ENCODE data around the gene RPL18. TPM values are rescaled to one million over a fixed set of nuclear protein-coding genes. Genes with fewer than 3 reads are reported as not detected.
"Not testable (repeated sequence)": the region's sequence is repeated elsewhere in the genome, so short reads cannot be mapped to it uniquely, and the experiment has no call there.

The RPL18 gene
- total RNA-seq, 1 donor from 2014 or later, result 1,853 TPM

DNA sequence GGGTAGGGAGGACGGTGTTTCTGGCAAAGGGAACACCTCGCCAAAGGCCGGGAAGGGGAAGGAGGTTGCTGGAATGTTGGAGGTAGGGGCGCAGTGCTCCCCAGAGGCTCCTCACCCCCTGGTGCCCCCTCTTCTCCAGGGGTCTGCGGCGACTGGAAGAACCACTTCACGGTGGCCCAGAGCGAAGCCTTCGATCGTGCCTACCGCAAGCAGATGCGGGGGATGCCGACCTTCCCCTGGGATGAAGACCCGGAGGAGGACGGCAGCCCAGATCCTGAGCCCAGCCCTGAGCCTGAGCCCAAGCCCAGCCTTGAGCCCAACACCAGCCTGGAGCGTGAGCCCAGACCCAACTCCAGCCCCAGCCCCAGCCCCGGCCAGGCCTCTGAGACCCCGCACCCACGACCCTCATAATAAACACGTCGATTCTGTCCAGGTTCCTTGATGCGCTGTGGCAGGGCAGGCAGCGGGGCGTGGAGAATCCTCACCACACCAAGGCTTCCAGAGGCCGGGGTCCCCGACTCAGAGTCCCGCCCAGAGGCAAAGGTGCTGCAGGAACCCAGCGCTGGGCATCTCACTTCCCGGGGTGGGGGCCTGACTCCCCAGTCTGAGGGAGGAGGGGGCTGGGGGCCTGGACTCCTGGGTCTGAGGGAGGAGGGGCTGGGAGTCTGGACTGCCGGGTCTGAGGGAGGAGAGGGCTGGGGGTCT lies 19.8 kb downstream of the RPL18 start:
- H3K9me3 Mint-ChIP-seq, result no peaks in the 10 kb centered on the region
- H3K4me3 Mint-ChIP-seq (ENCODE audit: low read depth), result no peak overlapping the region
- H3K27me3 Mint-ChIP-seq (ENCODE audit: low read depth), result no peaks in the 10 kb centered on the region
- DNase-seq (ENCODE audit: low spot score), result no peak
- H3K36me3 Mint-ChIP-seq (ENCODE audit: low read depth), result no peaks in the 10 kb centered on the region
- H3K4me1 Mint-ChIP-seq (ENCODE audit: low read depth), result peaks cover 5% of the 10 kb centered on the region
- intact Hi-C loops (cut with micrococcal nuclease), result no loop called here
- no peak overlapping the region for H3K27ac Mint-ChIP-seq

GRCh38 chr19:48596679-48597465 lies 22.1 kb downstream of the RPL18 start:
- Mint-ChIP-seq H3K36me3 (ENCODE audit: low read depth) (no peaks in the 10 kb centered on the region), H3K9me3 (no peaks in the 10 kb centered on the region), H3K27ac (peak overlapping the region; percentile 75), H3K4me3 (ENCODE audit: low read depth) (peak overlapping the region; percentile 76), H3K27me3 (ENCODE audit: low read depth) (no peaks in the 10 kb centered on the region), H3K4me1 (ENCODE audit: low read depth) (peaks cover 8% of the 10 kb centered on the region)
- DNase-seq (ENCODE audit: low spot score), result peak; percentile 37
- intact Hi-C loops (cut with micrococcal nuclease), result no loop called here

DNA sequence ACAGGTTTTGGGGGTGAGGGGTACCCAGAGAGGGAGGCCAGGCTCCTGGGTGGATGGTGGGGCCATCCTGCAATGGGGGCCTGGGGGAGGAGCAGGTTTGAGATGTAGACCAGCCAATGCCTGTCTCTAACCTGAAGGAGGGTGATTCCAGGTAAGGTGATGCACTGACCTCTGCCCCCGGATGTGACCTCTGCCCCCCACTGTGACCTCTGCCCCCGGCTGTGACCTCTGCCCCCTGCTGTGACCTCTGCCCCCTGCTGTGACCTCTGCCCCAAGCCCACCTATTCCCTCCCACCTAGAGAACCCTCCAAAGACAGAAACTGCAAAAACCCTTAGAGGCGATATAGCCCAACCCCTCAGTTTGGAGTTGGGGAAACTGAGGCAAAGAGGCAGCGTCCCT lies 22.7 kb downstream of the RPL18 start:
- no peak for DNase-seq (ENCODE audit: low spot score)
- Mint-ChIP-seq H3K27ac (no peak overlapping the region), H3K36me3 (ENCODE audit: low read depth) (no peaks in the 10 kb centered on the region), H3K4me1 (ENCODE audit: low read depth) (peaks cover 9% of the 10 kb centered on the region), H3K9me3 (no peaks in the 10 kb centered on the region), H3K4me3 (ENCODE audit: low read depth) (peak overlapping the region; percentile 76), H3K27me3 (ENCODE audit: low read depth) (peaks cover 1% of the 10 kb centered on the region)
- intact Hi-C loops (cut with micrococcal nuclease), result no loop called here

DNA sequence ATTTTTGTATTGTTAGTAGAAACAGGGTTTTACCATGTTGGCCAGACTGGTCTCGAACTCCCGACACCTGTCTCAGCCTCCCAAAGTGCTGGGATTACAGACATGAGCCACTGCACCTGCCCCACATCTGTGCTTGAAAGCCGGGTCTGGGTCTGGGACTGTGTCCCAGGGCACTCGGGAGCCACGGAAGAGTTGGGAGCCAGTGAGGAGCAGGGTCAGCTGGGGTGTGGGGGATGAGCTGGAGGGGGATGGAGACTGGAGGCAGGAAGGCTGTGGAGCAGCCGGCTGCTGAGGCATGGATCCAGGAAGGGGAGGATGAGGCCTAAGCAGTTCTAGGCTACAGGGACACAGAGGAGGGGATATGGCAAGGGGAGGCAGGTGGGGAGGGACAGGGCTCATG lies 23.1 kb downstream of the RPL18 start:
- Mint-ChIP-seq H3K4me3 (ENCODE audit: low read depth) (peak overlapping the region; percentile 76), H3K36me3 (ENCODE audit: low read depth) (no peaks in the 10 kb centered on the region), H3K27me3 (ENCODE audit: low read depth) (peaks cover 1% of the 10 kb centered on the region), H3K9me3 (no peaks in the 10 kb centered on the region), H3K27ac (no peak overlapping the region), H3K4me1 (ENCODE audit: low read depth) (peaks cover 9% of the 10 kb centered on the region)
- DNase-seq (ENCODE audit: low spot score), result no peak
- intact Hi-C loops (cut with micrococcal nuclease), result no loop called here

DNA sequence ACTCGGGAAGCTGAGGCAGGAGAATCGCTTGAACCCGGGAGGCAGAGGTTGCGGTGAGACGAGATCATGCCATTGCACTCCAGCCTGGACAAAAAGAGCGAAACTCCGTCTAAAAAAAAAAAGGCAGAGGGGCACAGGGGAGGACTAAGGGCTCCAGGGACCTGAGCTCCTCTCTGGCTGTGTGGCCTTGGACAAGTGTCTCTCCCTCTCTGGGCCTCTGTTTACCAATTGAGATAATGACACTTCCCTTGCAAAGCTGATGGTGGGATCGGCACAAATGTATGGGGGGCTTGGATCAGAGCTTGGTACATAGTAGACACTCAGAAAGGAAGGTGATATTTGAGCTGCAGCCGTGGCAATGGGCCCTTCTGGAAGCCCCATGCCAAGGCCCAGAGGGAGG lies 23.8 kb downstream of the RPL18 start:
- intact Hi-C loops (cut with micrococcal nuclease), result no loop called here
- H3K4me1 Mint-ChIP-seq (ENCODE audit: low read depth), result peaks cover 9% of the 10 kb centered on the region
- H3K27me3 Mint-ChIP-seq (ENCODE audit: low read depth), result peaks cover 1% of the 10 kb centered on the region
- H3K27ac Mint-ChIP-seq, result peak overlapping the region; percentile 64
- peak overlapping the region; percentile 70 for H3K4me3 Mint-ChIP-seq (ENCODE audit: low read depth)
- H3K36me3 Mint-ChIP-seq (ENCODE audit: low read depth), result no peaks in the 10 kb centered on the region
- no peaks in the 10 kb centered on the region for H3K9me3 Mint-ChIP-seq
- no peak for DNase-seq (ENCODE audit: low spot score)

DNA sequence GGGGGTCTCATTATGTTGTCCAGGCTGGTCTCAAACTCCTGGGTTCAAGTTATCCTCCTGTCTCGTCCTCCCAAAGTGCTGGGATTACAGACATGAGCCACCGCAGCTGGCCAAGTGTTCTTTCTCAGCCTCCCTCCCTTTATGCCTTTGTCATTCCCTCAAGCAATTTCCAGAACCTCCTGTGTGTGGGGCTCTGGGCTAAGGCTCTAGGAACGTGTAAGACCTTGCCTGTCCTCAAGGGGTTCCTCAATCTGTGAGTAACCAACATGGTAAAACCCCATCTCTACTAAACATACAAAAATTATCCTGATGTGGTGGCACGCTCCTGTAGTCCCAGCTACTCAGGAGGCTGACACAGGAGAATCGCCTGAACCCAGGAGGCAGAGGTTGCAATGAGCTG lies 28.0 kb downstream of the RPL18 start:
- no peaks in the 10 kb centered on the region for H3K9me3 Mint-ChIP-seq
- peaks cover 4% of the 10 kb centered on the region for H3K36me3 Mint-ChIP-seq (ENCODE audit: low read depth)
- H3K4me3 Mint-ChIP-seq (ENCODE audit: low read depth), result no peak overlapping the region
- peaks cover 17% of the 10 kb centered on the region for H3K4me1 Mint-ChIP-seq (ENCODE audit: low read depth)
- intact Hi-C loops (cut with micrococcal nuclease), result no loop called here
- peaks cover 1% of the 10 kb centered on the region for H3K27me3 Mint-ChIP-seq (ENCODE audit: low read depth)
- no peak overlapping the region for H3K27ac Mint-ChIP-seq
- DNase-seq (ENCODE audit: low spot score), result no peak

- H3K9me3 Mint-ChIP-seq, result no peaks in the 10 kb centered on the region
- peaks cover 4% of the 10 kb centered on the region for H3K27me3 Mint-ChIP-seq (ENCODE audit: low read depth)
- peak overlapping the region; percentile 52 for H3K27ac Mint-ChIP-seq
- peak overlapping the region; percentile 72 for H3K4me3 Mint-ChIP-seq (ENCODE audit: low read depth)
- H3K4me1 Mint-ChIP-seq (ENCODE audit: low read depth), result peaks cover 22% of the 10 kb centered on the region
- intact Hi-C loops (cut with micrococcal nuclease), result no loop called here
- DNase-seq (ENCODE audit: low spot score), result peak; percentile 80
- H3K36me3 Mint-ChIP-seq (ENCODE audit: low read depth), result peaks cover 8% of the 10 kb centered on the region
These were observed 30.1 kb downstream of the RPL18 start for GRCh38 chr19:48588670-48589401.

GRCh38 chr19:48587387-48587786 lies 31.6 kb downstream of the RPL18 start:
- peaks cover 4% of the 10 kb centered on the region for H3K27me3 Mint-ChIP-seq (ENCODE audit: low read depth)
- H3K9me3 Mint-ChIP-seq, result no peaks in the 10 kb centered on the region
- H3K36me3 Mint-ChIP-seq (ENCODE audit: low read depth), result peaks cover 8% of the 10 kb centered on the region
- DNase-seq (ENCODE audit: low spot score), result no peak
- intact Hi-C loops (cut with micrococcal nuclease), result no loop called here
- H3K4me1 Mint-ChIP-seq (ENCODE audit: low read depth), result peaks cover 22% of the 10 kb centered on the region
- H3K4me3 Mint-ChIP-seq (ENCODE audit: low read depth), result no peak overlapping the region
- H3K27ac Mint-ChIP-seq, result no peak overlapping the region

DNA sequence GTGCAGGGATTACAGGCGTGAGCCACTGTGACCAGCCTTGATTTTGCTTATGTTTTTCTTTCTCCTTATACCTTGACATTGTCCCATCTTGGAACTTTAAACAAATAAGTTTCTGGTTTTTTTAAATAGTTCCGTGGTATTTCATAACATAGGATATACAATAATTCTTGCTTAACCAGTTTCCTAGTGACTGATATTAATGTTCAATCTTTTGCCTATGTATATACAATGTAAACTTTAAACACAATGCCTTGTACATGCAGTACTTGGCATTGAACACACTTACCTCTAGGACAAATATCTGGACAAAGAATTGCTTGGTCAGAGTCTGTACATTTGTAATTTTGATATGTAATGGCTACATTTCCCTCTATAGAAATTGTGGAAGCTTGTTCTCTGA lies 36.8 kb downstream of the RPL18 start:
- Mint-ChIP-seq H3K27me3 (ENCODE audit: low read depth) (peaks cover 4% of the 10 kb centered on the region), H3K4me1 (ENCODE audit: low read depth) (peaks cover 5% of the 10 kb centered on the region), H3K27ac (no peak overlapping the region), H3K9me3 (no peaks in the 10 kb centered on the region), H3K4me3 (ENCODE audit: low read depth) (no peak overlapping the region), H3K36me3 (ENCODE audit: low read depth) (peaks cover 6% of the 10 kb centered on the region)
- DNase-seq (ENCODE audit: low spot score), result no peak
- intact Hi-C loops (cut with micrococcal nuclease), result no loop called here

DNA sequence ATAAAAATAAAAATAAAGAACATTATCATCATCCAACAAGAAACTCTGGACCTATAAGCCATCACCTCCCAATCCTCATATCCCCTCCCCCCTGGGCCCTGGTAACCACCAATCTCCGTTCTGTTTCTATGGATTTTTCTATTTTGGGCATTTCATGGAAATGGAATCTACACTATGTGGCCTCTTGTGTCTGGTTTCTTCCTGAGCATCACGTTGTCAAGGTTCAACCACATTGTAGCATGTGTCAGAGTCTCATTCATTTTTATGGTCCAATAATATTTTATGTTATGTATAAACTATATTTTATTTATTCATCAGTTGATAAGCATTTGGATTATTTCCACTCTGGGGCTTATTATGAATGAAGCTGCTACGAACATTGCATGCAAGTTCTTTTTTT lies 40.1 kb downstream of the RPL18 start:
- Mint-ChIP-seq H3K4me1 (ENCODE audit: low read depth) (peaks cover under 1% of the 10 kb centered on the region), H3K4me3 (ENCODE audit: low read depth) (no peak overlapping the region), H3K9me3 (no peaks in the 10 kb centered on the region), H3K27ac (no peak overlapping the region), H3K27me3 (ENCODE audit: low read depth) (peaks cover 1% of the 10 kb centered on the region), H3K36me3 (ENCODE audit: low read depth) (peaks cover 2% of the 10 kb centered on the region)
- intact Hi-C loops (cut with micrococcal nuclease), result no loop called here
- DNase-seq (ENCODE audit: low spot score), result no peak

DNA sequence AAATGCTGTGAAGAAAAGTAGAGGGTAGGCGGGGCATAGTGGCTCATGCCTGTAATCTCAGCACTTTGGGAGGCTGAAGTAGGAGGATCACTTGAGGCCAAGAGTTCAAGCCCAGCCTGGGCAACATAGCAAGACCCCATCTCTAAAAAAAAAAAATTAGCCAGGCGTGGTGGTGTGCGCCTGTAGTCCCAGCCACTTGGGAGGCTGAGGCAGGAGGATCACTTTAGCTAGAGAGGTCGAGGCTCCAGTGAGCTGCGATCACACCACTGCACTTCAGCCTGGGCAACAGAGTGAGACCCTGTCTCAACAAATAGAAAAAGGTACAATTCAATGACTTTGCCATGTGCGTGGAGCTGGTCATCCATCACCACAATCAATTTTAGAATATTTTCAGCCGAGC lies 41.1 kb downstream of the RPL18 start:
- H3K27ac Mint-ChIP-seq; DNase-seq (ENCODE audit: low spot score); H3K27me3 Mint-ChIP-seq (ENCODE audit: low read depth); H3K9me3 Mint-ChIP-seq; H3K36me3 Mint-ChIP-seq (ENCODE audit: low read depth); intact Hi-C loops (cut with micrococcal nuclease); H3K4me3 Mint-ChIP-seq (ENCODE audit: low read depth); H3K4me1 Mint-ChIP-seq (ENCODE audit: low read depth): not testable (repeated sequence)

DNA sequence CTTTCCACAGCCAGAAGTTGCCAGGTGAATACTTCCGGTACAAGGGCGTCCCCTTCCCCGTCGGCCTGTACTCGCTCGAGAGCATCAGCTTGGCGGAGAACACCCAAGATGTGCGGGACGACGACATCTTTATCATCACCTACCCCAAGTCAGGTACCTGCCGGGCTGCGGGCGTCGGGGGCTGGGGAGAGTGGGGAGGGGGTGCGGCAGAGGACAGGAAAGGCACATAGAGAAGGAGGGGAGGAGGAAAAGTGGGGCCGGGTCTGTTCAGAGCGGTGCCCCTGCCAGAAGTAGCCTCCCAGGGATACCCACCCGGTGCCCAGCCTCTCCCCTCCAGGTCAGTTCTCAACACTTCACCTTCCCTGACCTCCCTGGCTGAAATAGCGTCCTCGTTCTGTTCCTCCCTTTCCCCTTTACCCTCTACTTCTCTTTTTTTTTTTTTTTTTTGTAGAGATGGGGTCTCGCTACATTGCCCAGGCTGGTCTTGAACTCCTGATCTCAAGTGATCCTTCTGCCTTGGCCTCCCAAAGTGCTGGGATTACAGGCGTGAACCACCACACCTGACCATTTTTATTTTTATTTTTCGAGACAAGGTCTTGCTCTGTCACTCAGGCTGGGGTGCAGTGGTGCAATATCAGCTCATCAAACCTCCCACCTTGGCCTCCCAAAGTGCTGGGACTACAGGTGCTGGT lies 42.9 kb downstream of the RPL18 start:
- H3K27ac Mint-ChIP-seq, result no peak overlapping the region
- DNase-seq (ENCODE audit: low spot score), result no peak
- H3K4me1 Mint-ChIP-seq (ENCODE audit: low read depth), result no peaks in the 10 kb centered on the region
- no peak overlapping the region for H3K4me3 Mint-ChIP-seq (ENCODE audit: low read depth)
- intact Hi-C loops (cut with micrococcal nuclease), result no loop called here
- peaks cover 2% of the 10 kb centered on the region for H3K36me3 Mint-ChIP-seq (ENCODE audit: low read depth)
- no peaks in the 10 kb centered on the region for H3K9me3 Mint-ChIP-seq
- H3K27me3 Mint-ChIP-seq (ENCODE audit: low read depth), result peaks cover 1% of the 10 kb centered on the region

All from activated T-helper 2 cell treated with anti-CD3 and anti-CD28 coated beads, Interferon-gamma antibody, Interleukin-2, Interleukin-4, amounts not matched to agents 10 μg/mL and 5 μg/mL and 100 μg/mL, durations not matched to agents 14 hours and 24 hours and 36 hours (primary cell).